Measurements from ENCODE around the gene CHTF8.
"Not testable (repeated sequence)": the region's sequence is repeated elsewhere in the genome, so short reads cannot be mapped to it uniquely, and the experiment has no call there.

The CHTF8 gene

GRCh38 chr16:69130461-69130860 is 1.9 kb downstream of the CHTF8 start:
- Histone ChIP-seq H2AFZ (ENCODE audit: low read length) (no peak overlapping the region), H4K20me1 (ENCODE audit: insufficient read depth, low read length) (no peaks in the 10 kb centered on the region), H3K4me2 (ENCODE audit: low read length) (peak overlapping the region; percentile 90), H3K9me2 (ENCODE audit: low read depth, low read length) (no peaks in the 10 kb centered on the region), H3K9ac (ENCODE audit: low read length) (no peak overlapping the region; the same call in 1 of the 2 replicates), H3K27me3 (ENCODE audit: insufficient read depth, low read length) (no peaks in the 10 kb centered on the region), H3K36me3 (ENCODE audit: insufficient read depth, low read length) (peaks cover 26% of the 10 kb centered on the region; the same call in 1 of the 2 replicates), H3K4me1 (ENCODE audit: insufficient read depth, low read length, severe bottlenecking) (peaks cover 27% of the 10 kb centered on the region), H3K27ac (ENCODE audit: low read depth, low read length, poor library complexity, severe bottlenecking) (peak overlapping the region; percentile 42), H3K79me2 (ENCODE audit: insufficient read depth, low read length) (peaks cover 59% of the 10 kb centered on the region), H3K9me3 (ENCODE audit: low read length) (no peaks in the 10 kb centered on the region), H3F3A (ENCODE audit: insufficient read depth, low read length) (peaks cover 5% of the 10 kb centered on the region; the same call in 1 of the 2 replicates), H3K4me3 (ENCODE audit: low read depth, low read length, poor library complexity, severe bottlenecking) (peak overlapping the region; percentile 95)
- TF ChIP-seq CTCF (IDR thresholded peaks at IDR 0.05; ENCODE audit: low read length), result no peak

- no peaks in the 10 kb centered on the region for H4K20me1 ChIP-seq (ENCODE audit: insufficient read depth, low read length)
- peaks cover 7% of the 10 kb centered on the region; the same call in 1 of the 2 replicates for H3F3A ChIP-seq (ENCODE audit: insufficient read depth, low read length)
- no peak overlapping the region for H2AFZ ChIP-seq (ENCODE audit: low read length)
- no peak overlapping the region for H3K4me3 ChIP-seq (ENCODE audit: low read depth, low read length, poor library complexity, severe bottlenecking)
- no peak overlapping the region for H3K4me2 ChIP-seq (ENCODE audit: low read length)
- H3K79me2 ChIP-seq (ENCODE audit: insufficient read depth, low read length), result peaks cover 40% of the 10 kb centered on the region
- H3K9ac ChIP-seq (ENCODE audit: low read length), result no peak overlapping the region
- H3K4me1 ChIP-seq (ENCODE audit: insufficient read depth, low read length, severe bottlenecking), result peaks cover 10% of the 10 kb centered on the region
- H3K36me3 ChIP-seq (ENCODE audit: insufficient read depth, low read length), result peaks cover 9% of the 10 kb centered on the region
- no peaks in the 10 kb centered on the region for H3K9me3 ChIP-seq (ENCODE audit: low read length)
- H3K27ac ChIP-seq (ENCODE audit: low read depth, low read length, poor library complexity, severe bottlenecking), result no peak overlapping the region
- no peaks in the 10 kb centered on the region for H3K27me3 ChIP-seq (ENCODE audit: insufficient read depth, low read length)
- TF ChIP-seq CTCF (IDR thresholded peaks at IDR 0.05; ENCODE audit: low read length), result no peak
- no peak for TF ChIP-seq EZH2 (IDR thresholded peaks at IDR 0.05; ENCODE audit: borderline replicate concordance, low read length)
- no peaks in the 10 kb centered on the region for H3K9me2 ChIP-seq (ENCODE audit: low read depth, low read length)
Observed at GRCh38 chr16:69127966-69128510, 4.3 kb downstream of the CHTF8 start.

- not testable (repeated sequence) for H3F3A ChIP-seq (ENCODE audit: insufficient read depth, low read length); H3K4me2 ChIP-seq (ENCODE audit: low read length); H3K4me1 ChIP-seq (ENCODE audit: insufficient read depth, low read length, severe bottlenecking); H3K9me3 ChIP-seq (ENCODE audit: low read length); H3K9me2 ChIP-seq (ENCODE audit: low read depth, low read length); H3K9ac ChIP-seq (ENCODE audit: low read length); H3K4me3 ChIP-seq (ENCODE audit: low read depth, low read length, poor library complexity, severe bottlenecking); H3K27ac ChIP-seq (ENCODE audit: low read depth, low read length, poor library complexity, severe bottlenecking); H4K20me1 ChIP-seq (ENCODE audit: insufficient read depth, low read length); H3K27me3 ChIP-seq (ENCODE audit: insufficient read depth, low read length); H2AFZ ChIP-seq (ENCODE audit: low read length)
- Histone ChIP-seq H3K79me2 (ENCODE audit: insufficient read depth, low read length) (peaks cover 34% of the 10 kb centered on the region), H3K36me3 (ENCODE audit: insufficient read depth, low read length) (peaks cover 13% of the 10 kb centered on the region)
Observed at GRCh38 chr16:69126801-69127200, 5.6 kb downstream of the CHTF8 start.

GRCh38 chr16:69126221-69126620 is 6.2 kb downstream of the CHTF8 start:
- Histone ChIP-seq H3K4me3 (ENCODE audit: low read depth, low read length, poor library complexity, severe bottlenecking) (no peak overlapping the region), H4K20me1 (ENCODE audit: insufficient read depth, low read length) (no peaks in the 10 kb centered on the region), H3K9me3 (ENCODE audit: low read length) (no peaks in the 10 kb centered on the region), H3K27me3 (ENCODE audit: insufficient read depth, low read length) (no peaks in the 10 kb centered on the region), H3K79me2 (ENCODE audit: insufficient read depth, low read length) (peaks cover 31% of the 10 kb centered on the region), H3K4me1 (ENCODE audit: insufficient read depth, low read length, severe bottlenecking) (peaks cover 10% of the 10 kb centered on the region), H3F3A (ENCODE audit: insufficient read depth, low read length) (peaks cover 7% of the 10 kb centered on the region; the same call in 1 of the 2 replicates), H3K9ac (ENCODE audit: low read length) (no peak overlapping the region), H2AFZ (ENCODE audit: low read length) (no peak overlapping the region), H3K27ac (ENCODE audit: low read depth, low read length, poor library complexity, severe bottlenecking) (no peak overlapping the region), H3K4me2 (ENCODE audit: low read length) (no peak overlapping the region), H3K36me3 (ENCODE audit: insufficient read depth, low read length) (peaks cover 15% of the 10 kb centered on the region), H3K9me2 (ENCODE audit: low read depth, low read length) (no peaks in the 10 kb centered on the region)
- no peak for TF ChIP-seq CTCF (IDR thresholded peaks at IDR 0.05; ENCODE audit: low read length)
- no peak for TF ChIP-seq EZH2 (IDR thresholded peaks at IDR 0.05; ENCODE audit: borderline replicate concordance, low read length)

- H3K4me1 ChIP-seq (ENCODE audit: insufficient read depth, low read length, severe bottlenecking); H3K27me3 ChIP-seq (ENCODE audit: insufficient read depth, low read length); H4K20me1 ChIP-seq (ENCODE audit: insufficient read depth, low read length); H3K4me3 ChIP-seq (ENCODE audit: low read depth, low read length, poor library complexity, severe bottlenecking); H3K4me2 ChIP-seq (ENCODE audit: low read length); H3K27ac ChIP-seq (ENCODE audit: low read depth, low read length, poor library complexity, severe bottlenecking); H3K9me2 ChIP-seq (ENCODE audit: low read depth, low read length); H3K9ac ChIP-seq (ENCODE audit: low read length); H2AFZ ChIP-seq (ENCODE audit: low read length); H3K9me3 ChIP-seq (ENCODE audit: low read length); H3F3A ChIP-seq (ENCODE audit: insufficient read depth, low read length): not testable (repeated sequence)
- Histone ChIP-seq H3K79me2 (ENCODE audit: insufficient read depth, low read length) (peaks cover 20% of the 10 kb centered on the region), H3K36me3 (ENCODE audit: insufficient read depth, low read length) (peaks cover 28% of the 10 kb centered on the region)
Observed at GRCh38 chr16:69124961-69125360, 7.4 kb downstream of the CHTF8 start.
